GM23248 (cell line): ENCODE measurements around the gene HSPB3. TPM values are rescaled to one million over a fixed set of nuclear protein-coding genes. Genes with fewer than 3 reads are reported as not detected.
"Not testable (repeated sequence)": the region's sequence is repeated elsewhere in the genome, so short reads cannot be mapped to it uniquely, and the experiment has no call there.

ENCODE experiments used
- DNase-seq: peaks from one replicate; pipeline ENCODE4 v3.0.0-alpha.2; 2015
- H2AFZ ChIP-seq: fragments of 200-600 bp; sonication (generic); 2 replicates; pipeline ENCODE4 v1.6.1; 2016; ENCODE audit warnings: antibody characterized with exemption
- H3F3A ChIP-seq: fragments of 200-600 bp; sonication (generic); 2 replicates; pipeline ENCODE4 v1.6.1; 2016; ENCODE audit warnings: mild to moderate bottlenecking, antibody characterized with exemption, mixed run types; ENCODE audit not compliant: insufficient read depth
- H3K27ac ChIP-seq: fragments of 200-600 bp; sonication (generic); 2 replicates; pipeline ENCODE4 v1.5.1; 2016; ENCODE audit warnings: mild to moderate bottlenecking
- H3K27me3 ChIP-seq: fragments of 200-600 bp; sonication (generic); replicated peaks from 2 replicates; pipeline ENCODE4 v1.6.1; 2016; ENCODE audit warnings: mild to moderate bottlenecking; ENCODE audit not compliant: insufficient read depth
- H3K36me3 ChIP-seq: fragments of 200-600 bp; sonication (generic); 2 replicates; pipeline ENCODE4 v1.6.1; 2016; ENCODE audit warnings: low read depth, mild to moderate bottlenecking
- H3K4me1 ChIP-seq: fragments of 200-600 bp; sonication (generic); 2 replicates; pipeline ENCODE4 v1.6.1; 2016; ENCODE audit warnings: mild to moderate bottlenecking; ENCODE audit not compliant: insufficient read depth
- H3K4me2 ChIP-seq: fragments of 200-600 bp; sonication (generic); one replicate; pipeline ENCODE4 v1.6.1; 2016; ENCODE audit warnings: mild to moderate bottlenecking; ENCODE audit not compliant: unreplicated experiment
- H3K4me3 ChIP-seq: fragments of 200-600 bp; sonication (generic); 2 replicates; pipeline ENCODE4 v1.5.1; 2016; ENCODE audit warnings: mild to moderate bottlenecking
- H3K79me2 ChIP-seq: fragments of 200-600 bp; sonication (generic); 2 replicates; pipeline ENCODE4 v1.6.1; 2016; ENCODE audit warnings: mild to moderate bottlenecking; ENCODE audit not compliant: insufficient read depth
- H3K9ac ChIP-seq: fragments of 200-600 bp; sonication (generic); 2 replicates; pipeline ENCODE4 v1.6.1; 2016; ENCODE audit warnings: mild to moderate bottlenecking
- H3K9me2 ChIP-seq: fragments of 200-600 bp; sonication (generic); 2 replicates; pipeline ENCODE4 v1.6.1; 2016; ENCODE audit warnings: mixed run types, mild to moderate bottlenecking, moderate library complexity; ENCODE audit not compliant: insufficient read depth
- H3K9me3 ChIP-seq: fragments of 200-600 bp; sonication (generic); one replicate; pipeline ENCODE4 v1.6.1; 2017; ENCODE audit warnings: low read depth
- H4K20me1 ChIP-seq: fragments of 200-600 bp; sonication (generic); 2 replicates; pipeline ENCODE4 v1.6.0; 2016; ENCODE audit not compliant: insufficient read depth
- EZH2 ChIP-seq: fragments of 200-600 bp; sonication (generic); IDR thresholded peaks from 2 replicates; pipeline ENCODE4 v1.6.1; 2018; ENCODE audit warnings: antibody characterized with exemption, mild to moderate bottlenecking; ENCODE audit not compliant: insufficient read depth, poor library complexity, severe bottlenecking
- EZH2phosphoT487 ChIP-seq: fragments of 200-600 bp; sonication (generic); IDR thresholded peaks from 2 replicates; pipeline ENCODE4 v1.6.1; 2018; ENCODE audit warnings: antibody characterized with exemption, moderate library complexity, mild to moderate bottlenecking, low read depth; ENCODE audit not compliant: insufficient read depth
- WGBS, 2 experiments: methylation state at CpG; one replicate each; pipeline ENCODE4 v1.1.6; 2015 to 2017; ENCODE audit warnings: low lambda C conversion rate in 2 of 2, low coverage in 1 of 2; ENCODE audit errors: missing lambda C conversion rate in 2 of 2; 5-methylcytosine and 5-hydroxymethylcytosine counted together
- in situ Hi-C: fragments of 300-500 bp; cut with MboI; formaldehyde crosslinking; loops from 2 replicates; pipeline ENCODE4 v1.15.0; 2020
- polyA plus RNA-seq: library from polyadenylated mRNA; unstranded; fragments of >200 nt; fragmentation: Nextera tagmentation; extraction: Ambion mirVana; gene quantifications from 2 replicates; pipeline ENCODE4 v1.2.1, GENCODE V29; 2016
- total RNA-seq: library from RNA; depleted of rRNA; stranded (reverse); fragments of >200 nt; shearing (Covaris generic); gene quantifications from 2 replicates; pipeline ENCODE4 v1.2.3, GENCODE V29; 2014

Gene HSPB3
- total and polyA plus RNA-seq, 2 experiments from 2014 or later = 4.1 to 5.4 TPM

GRCh38 chr5:54425258-54425657 lies 30.2 kb upstream of the HSPB3 start:
- H3K9ac ChIP-seq = no peak overlapping the region
- H3K4me1 ChIP-seq = no peaks in the 10 kb centered on the region
- H3F3A ChIP-seq = no peaks in the 10 kb centered on the region
- in situ Hi-C loops = no loop called here
- H3K27me3 ChIP-seq = no peaks in the 10 kb centered on the region
- no peak for DNase-seq
- no peak overlapping the region for H3K4me2 ChIP-seq
- 43 to 50% methylated on average over 2 of the region's 2 CpGs for WGBS, 2 experiments
- H3K79me2 ChIP-seq = no peaks in the 10 kb centered on the region
- no peaks in the 10 kb centered on the region for H4K20me1 ChIP-seq
- no peak for TF ChIP-seq EZH2phosphoT487
- no peak for TF ChIP-seq EZH2
- no peaks in the 10 kb centered on the region for H3K9me3 ChIP-seq
- H3K36me3 ChIP-seq = no peaks in the 10 kb centered on the region
- no peaks in the 10 kb centered on the region for H3K9me2 ChIP-seq
- no peak overlapping the region for H3K27ac ChIP-seq
- H2AFZ ChIP-seq = no peak overlapping the region
- no peak overlapping the region for H3K4me3 ChIP-seq

- H3K9me2 ChIP-seq = no peaks in the 10 kb centered on the region
- no peaks in the 10 kb centered on the region for H3K9me3 ChIP-seq
- no peak overlapping the region for H2AFZ ChIP-seq
- no peaks in the 10 kb centered on the region for H3K79me2 ChIP-seq
- TF ChIP-seq EZH2 (no peak), EZH2phosphoT487 (no peak)
- DNase-seq = no peak
- no peak overlapping the region for H3K4me2 ChIP-seq
- WGBS, 2 experiments = 26 to 33% methylated on average over 1 of the region's 1 CpG
- H3K36me3 ChIP-seq = no peaks in the 10 kb centered on the region
- no peak overlapping the region for H3K9ac ChIP-seq
- H3K4me3 ChIP-seq = no peak overlapping the region
- no peak overlapping the region for H3K27ac ChIP-seq
- H4K20me1 ChIP-seq = no peaks in the 10 kb centered on the region
- in situ Hi-C loops = no loop called here
- no peaks in the 10 kb centered on the region for H3K27me3 ChIP-seq
- no peaks in the 10 kb centered on the region for H3F3A ChIP-seq
- H3K4me1 ChIP-seq = no peaks in the 10 kb centered on the region
These were observed 29.3 kb upstream of the HSPB3 start for GRCh38 chr5:54426209-54426608.

- H3K4me1 ChIP-seq, H4K20me1 ChIP-seq, in situ Hi-C loops, H3K27me3 ChIP-seq, H3K79me2 ChIP-seq, H3K9me3 ChIP-seq, H3K27ac ChIP-seq, H3K9me2 ChIP-seq, H3K4me2 ChIP-seq, H3K4me3 ChIP-seq, DNase-seq, H3F3A ChIP-seq, H3K36me3 ChIP-seq, H3K9ac ChIP-seq, H2AFZ ChIP-seq: not testable (repeated sequence)
- 78 to 84% methylated on average over 2 of the region's 2 CpGs for WGBS, 2 experiments
These were observed 20.8 kb upstream of the HSPB3 start for GRCh38 chr5:54434650-54435049.

- Histone ChIP-seq H4K20me1 (no peaks in the 10 kb centered on the region), H3K27ac (no peak overlapping the region), H3K4me1 (peaks cover 6% of the 10 kb centered on the region), H3K9me3 (no peaks in the 10 kb centered on the region), H3K9me2 (no peaks in the 10 kb centered on the region), H3K36me3 (no peaks in the 10 kb centered on the region), H3K4me2 (no peak overlapping the region), H3K27me3 (no peaks in the 10 kb centered on the region), H3K79me2 (no peaks in the 10 kb centered on the region), H3F3A (no peaks in the 10 kb centered on the region), H3K9ac (no peak overlapping the region), H2AFZ (no peak overlapping the region), H3K4me3 (no peak overlapping the region)
- in situ Hi-C loops = no loop called here
- no peak for TF ChIP-seq EZH2phosphoT487
- no peak for TF ChIP-seq EZH2
- WGBS, 2 experiments = 86 to 88% methylated on average over 7 of the region's 7 CpGs
- DNase-seq = no peak
These were observed 16.7 kb upstream of the HSPB3 start for GRCh38 chr5:54438620-54439389.

GRCh38 chr5:54440456-54440893 lies 15.0 kb upstream of the HSPB3 start:
- H3K4me3 ChIP-seq = no peak overlapping the region
- H3K4me2 ChIP-seq = no peak overlapping the region
- H2AFZ ChIP-seq = peak overlapping the region; percentile 61
- no peak overlapping the region for H3K27ac ChIP-seq
- H3K9me3 ChIP-seq = no peaks in the 10 kb centered on the region
- no peak for DNase-seq
- no peak for TF ChIP-seq EZH2phosphoT487
- no peak for TF ChIP-seq EZH2
- peaks cover 6% of the 10 kb centered on the region for H3K4me1 ChIP-seq
- WGBS, 2 experiments = 76 to 80% methylated on average over 6 of the region's 6 CpGs
- no peaks in the 10 kb centered on the region for H3F3A ChIP-seq
- no peaks in the 10 kb centered on the region for H4K20me1 ChIP-seq
- no peaks in the 10 kb centered on the region for H3K9me2 ChIP-seq
- no peaks in the 10 kb centered on the region for H3K27me3 ChIP-seq
- no peaks in the 10 kb centered on the region for H3K79me2 ChIP-seq
- no peaks in the 10 kb centered on the region for H3K36me3 ChIP-seq
- in situ Hi-C loops = no loop called here
- no peak overlapping the region for H3K9ac ChIP-seq
